Measurements from ENCODE around the gene IL23R. TPM values are rescaled to one million over a fixed set of nuclear protein-coding genes. Genes with fewer than 3 reads are reported as not detected.

The IL23R gene
- total and polyA plus RNA-seq, 2 of the 8 experiments (the other 6 are each of a cell fraction or from before 2014, with no cell fraction given), result not detected

GRCh38 chr1:67208217-67208616 lies 42.0 kb downstream of the IL23R start:
- no peak overlapping the region for H3K14ac ChIP-seq (ENCODE audit: insufficient read length)
- TF ChIP-seq TAF7 (optimal IDR thresholded peaks at IDR 0.05; ENCODE audit: borderline replicate concordance, low read depth, low read length), result no peak
- TF ChIP-seq RBBP5 (IDR thresholded peaks at IDR 0.05; ENCODE audit: borderline replicate concordance, low read depth, low read length), result no peak
- no peak for TF ChIP-seq BRCA1 (IDR thresholded peaks at IDR 0.05; ENCODE audit: low read depth, low read length)
- no peak for TF ChIP-seq POU5F1 (IDR thresholded peaks at IDR 0.05; ENCODE audit: low read depth, low read length)
- TF ChIP-seq CREB1 (IDR thresholded peaks at IDR 0.05), result no peak
- no peak for TF ChIP-seq RXRA (IDR thresholded peaks at IDR 0.05; ENCODE audit: insufficient read depth, low read depth, low read length)
- TF ChIP-seq GABPA (IDR thresholded peaks at IDR 0.05; ENCODE audit: borderline replicate concordance, insufficient read depth, low read length), result no peak
- TF ChIP-seq ATF2 (IDR thresholded peaks at IDR 0.05; ENCODE audit: low read length), result no peak
- no peak for TF ChIP-seq NRF1 (IDR thresholded peaks at IDR 0.05; ENCODE audit: low read depth, low read length)
- TF ChIP-seq SP4 (IDR thresholded peaks at IDR 0.05; ENCODE audit: low read length), result no peak
- TF ChIP-seq MAX (IDR thresholded peaks at IDR 0.05), result no peak
- no peak for TF ChIP-seq CBX5 (IDR thresholded peaks at IDR 0.05; ENCODE audit: low read depth, low read length)
- no peak for TF ChIP-seq MAFK (IDR thresholded peaks at IDR 0.05; ENCODE audit: low read depth, low read length)

More at GRCh38 chr1:67208217-67208616, 42.0 kb downstream of the IL23R start:
- Histone ChIP-seq H4K20me1 (replicated peaks in 1 of 2; ENCODE audit: control insufficient read depth in 1 of 2, insufficient read depth in 2 of 2, low read length in 2 of 2) (no peaks in the 10 kb centered on the region), H3K36me3 (ENCODE audit: control insufficient read depth in 2 of 4, insufficient read depth in 4 of 4, low read length in 3 of 4) (no peaks in the 10 kb centered on the region), H3K4me3 (ENCODE audit: extremely low read depth in 1 of 4, insufficient read depth in 2 of 4, low read depth in 3 of 4, low read length in 4 of 4) (no peak overlapping the region), H3K4ac (replicated peaks; ENCODE audit: insufficient read length, low read depth, low read length) (no peak overlapping the region), H3K56ac (replicated peaks; ENCODE audit: insufficient read length, low read depth, low read length) (no peak overlapping the region), H3K18ac (ENCODE audit: extremely low read depth, low read length) (no peak overlapping the region), H3K79me2 (ENCODE audit: control insufficient read depth in 1 of 2, insufficient read depth in 2 of 2, low read length in 2 of 2) (no peaks in the 10 kb centered on the region), H3K9me3 (ENCODE audit: insufficient read depth in 2 of 2, low read depth in 1 of 2, low read length in 1 of 2) (no peaks in the 10 kb centered on the region), H4K5ac (ENCODE audit: insufficient read length, low read depth, low read length) (no peak overlapping the region), H2AFZ (ENCODE audit: low read length) (no peak overlapping the region), H3K4me1 (replicated peaks in 1 of 4; ENCODE audit: control insufficient read depth in 3 of 4, insufficient read depth in 4 of 4, low read length in 3 of 4) (peaks cover 0 to under 1% (median 0%) of the 10 kb centered on the region in 4 experiments; a peak in 1 of 7 replicates), H2BK5ac (ENCODE audit: low read depth, low read length) (no peak overlapping the region), H2BK15ac (ENCODE audit: low read length) (no peak overlapping the region), H2BK20ac (ENCODE audit: low read length) (no peak overlapping the region), H2BK12ac (ENCODE audit: low read depth, low read length) (no peak overlapping the region), H2AK5ac (ENCODE audit: low read depth, low read length) (no peak overlapping the region), H3K27ac (ENCODE audit: low read depth, low read length) (no peak overlapping the region), H4K91ac (replicated peaks; ENCODE audit: insufficient read length, low read length) (no peak overlapping the region), H3K79me1 (ENCODE audit: low read depth, low read length) (no peaks in the 10 kb centered on the region), H3K4me2 (ENCODE audit: insufficient read depth in 1 of 2, low read depth in 2 of 2, low read length in 2 of 2) (no peak overlapping the region), H4K8ac (ENCODE audit: extremely low read depth, insufficient read depth, low read length) (no peak overlapping the region), H3K23me2 (ENCODE audit: low read depth, low read length) (no peaks in the 10 kb centered on the region), H3K27me3 (replicated peaks in 1 of 4; ENCODE audit: control insufficient read depth in 3 of 4, extremely low read depth in 1 of 4, insufficient read depth in 3 of 4, low read length in 3 of 4) (no peaks in the 10 kb centered on the region), H3K9ac (replicated peaks in 1 of 4; ENCODE audit: extremely low read depth in 1 of 4, low read depth in 3 of 4, low read length in 3 of 4) (no peak overlapping the region), H2BK120ac (replicated peaks; ENCODE audit: low read depth, low read length) (no peak overlapping the region), H3K23ac (ENCODE audit: insufficient read length) (no peak overlapping the region)
- ChIA-PET CTCF (ENCODE audit: partially characterized antibody) (interaction anchor here (0.8 to 9.8 kb wide), 3 partner anchors 44 to 292 kb away, joined by 4 to 176 read pairs (median 98); partner anchors contain the start of gene IL23R), POLR2A (ENCODE audit: partially characterized antibody) (interaction anchor here (0.9 to 1.4 kb wide), 2 partner anchors 12 to 56 kb away, joined by 3 read pairs; no protein-coding TSS in a partner anchor)
- 46% methylated on average over 2 of the region's 2 CpGs; no CpG with 5 or more reads in 1 of the 2 experiments for WGBS, 2 experiments (ENCODE audit: extremely low coverage in 1 of 2, insufficient coverage in 1 of 2, insufficient read length in 1 of 2, insufficient replicate concordance in 2 of 2, low coverage in 1 of 2, low lambda C conversion rate in 2 of 2, missing lambda C conversion rate in 1 of 2)
- DNase-seq (ENCODE audit: low read depth in 1 of 2, low spot score in 2 of 2), result no peak
- FAIRE-seq, result no peak

Measured in H1 (cell line).